Liver (tissue), 9 donors: ENCODE results near the gene LSM6. TPM values are rescaled to one million over a fixed set of nuclear protein-coding genes. Genes with fewer than 3 reads are reported as not detected.

ENCODE experiments used
- DNase-seq: peaks from one replicate; pipeline ENCODE4 v3.0.0-alpha.2; 2017; ENCODE audit warnings: low spot score
- H3K27ac ChIP-seq, 2 donors: one replicate each; pipeline ENCODE4 v1.7.0; 2013; ENCODE audit warnings: inconsistent platforms in 2 of 2, low read length in 2 of 2, control low read depth in 1 of 2, low read depth in 1 of 2, mild to moderate bottlenecking in 1 of 2
- H3K27me3 ChIP-seq, 4 donors: one replicate each; pipeline versions ENCODE4 v1.6.1 to v1.7.0; 2013; ENCODE audit warnings: low read length in 3 of 4, inconsistent platforms in 1 of 4, mild to moderate bottlenecking in 1 of 4, moderate library complexity in 1 of 4; ENCODE audit not compliant: control insufficient read depth in 4 of 4, insufficient read depth in 4 of 4
- H3K36me3 ChIP-seq, 4 donors: one replicate each; pipeline versions ENCODE4 v1.6.1 to v1.7.0; 2013; ENCODE audit warnings: low read length in 3 of 4, mild to moderate bottlenecking in 3 of 4, low read depth in 1 of 4, moderate library complexity in 1 of 4; ENCODE audit not compliant: control insufficient read depth in 4 of 4, insufficient read depth in 3 of 4
- H3K4me1 ChIP-seq, 4 donors: one replicate each; pipeline versions ENCODE4 v1.6.1 to v1.7.0; 2013; ENCODE audit warnings: low read length in 3 of 4, mild to moderate bottlenecking in 3 of 4, moderate library complexity in 1 of 4; ENCODE audit not compliant: control insufficient read depth in 4 of 4, insufficient read depth in 4 of 4
- H3K4me3 ChIP-seq, 3 donors: one replicate each; pipeline versions ENCODE4 v1.6.1 to v1.7.0; 2013; ENCODE audit warnings: low read length in 3 of 3, control low read depth in 1 of 3, low read depth in 1 of 3, mild to moderate bottlenecking in 1 of 3
- H3K9ac ChIP-seq, 2 donors: one replicate each; pipeline ENCODE4 v1.7.0; 2013; ENCODE audit warnings: low read length in 2 of 2, mild to moderate bottlenecking in 2 of 2, moderate library complexity in 2 of 2, control low read depth in 1 of 2, low read depth in 1 of 2
- H3K9me3 ChIP-seq, 4 donors: one replicate each; pipeline versions ENCODE4 v1.6.1 to v1.7.0; 2013; ENCODE audit warnings: low read length in 3 of 4; ENCODE audit not compliant: control insufficient read depth in 4 of 4
- EGR1 ChIP-seq, 2 donors: IDR thresholded peaks; 2 replicates each; pipeline ENCODE4 v1.6.1; 2016 to 2018; ENCODE audit warnings: antibody characterized with exemption in 2 of 2, low read depth in 2 of 2
- FOXA1 ChIP-seq: IDR thresholded peaks from 2 replicates; pipeline ENCODE4 v1.6.1; 2016; ENCODE audit warnings: antibody characterized with exemption
- FOXA2 ChIP-seq: IDR thresholded peaks from 2 replicates; pipeline ENCODE4 v1.6.1; 2016; ENCODE audit warnings: antibody characterized with exemption
- GABPA ChIP-seq, 2 donors: IDR thresholded peaks in 1 of 2; conservative IDR thresholded peaks in 1 of 2; 2 replicates each; pipeline ENCODE4 v1.6.1; 2016; ENCODE audit warnings: antibody characterized with exemption in 2 of 2, mild to moderate bottlenecking in 1 of 2, moderate library complexity in 1 of 2
- HNF4A ChIP-seq, 2 donors: conservative IDR thresholded peaks; 2 replicates each; pipeline ENCODE4 v1.6.1; 2016; ENCODE audit warnings: antibody characterized with exemption in 2 of 2, mild to moderate bottlenecking in 2 of 2
- HNF4G ChIP-seq: IDR thresholded peaks from 2 replicates; pipeline ENCODE4 v1.6.1; 2016; ENCODE audit warnings: antibody characterized with exemption
- JUND ChIP-seq, 2 donors: IDR thresholded peaks; 2 replicates each; pipeline ENCODE4 v1.6.1; 2016; ENCODE audit warnings: antibody characterized with exemption in 2 of 2
- NR2F2 ChIP-seq: IDR thresholded peaks from 2 replicates; pipeline ENCODE4 v1.6.1; 2016; ENCODE audit warnings: antibody characterized with exemption
- RAD21 ChIP-seq, 2 donors: IDR thresholded peaks; 2 replicates each; pipeline ENCODE4 v1.6.1; 2016; ENCODE audit warnings: antibody characterized with exemption in 2 of 2, mild to moderate bottlenecking in 2 of 2
- REST ChIP-seq: IDR thresholded peaks from 2 replicates; pipeline ENCODE4 v1.6.1; 2016; ENCODE audit warnings: antibody characterized with exemption, mild to moderate bottlenecking
- RXRA ChIP-seq, 2 donors: IDR thresholded peaks; 2 replicates each; pipeline ENCODE4 v1.6.1; 2017 to 2018; ENCODE audit warnings: antibody characterized with exemption in 2 of 2, mild to moderate bottlenecking in 1 of 2
- SP1 ChIP-seq: IDR thresholded peaks from 2 replicates; pipeline ENCODE4 v1.6.1; 2018; ENCODE audit warnings: antibody characterized with exemption, mild to moderate bottlenecking
- TAF1 ChIP-seq: conservative IDR thresholded peaks from 2 replicates; pipeline ENCODE4 v1.6.1; 2016; ENCODE audit warnings: antibody characterized with exemption, mild to moderate bottlenecking
- YY1 ChIP-seq: IDR thresholded peaks from 2 replicates; pipeline ENCODE4 v1.6.1; 2016; ENCODE audit warnings: antibody characterized with exemption, mild to moderate bottlenecking
- ZBTB33 ChIP-seq: IDR thresholded peaks from 2 replicates; pipeline ENCODE4 v1.6.1; 2016; ENCODE audit warnings: antibody characterized with exemption
- WGBS: extraction: QIAGEN DNeasy Blood & Tissue Kit; methylation state at CpG from one replicate; pipeline ENCODE4 v1.1.7; 2013; 5-methylcytosine and 5-hydroxymethylcytosine counted together
- polyA plus RNA-seq, 2 donors: library from polyadenylated mRNA; stranded (reverse) in 1 of 2; unstranded in 1 of 2; fragments of 200-250 nt in 1 of 2; fragments of >200 nt in 1 of 2; fragmentation: Nextera tagmentation in 1 of 2; extraction: Ambion mirVana in 1 of 2; gene quantifications; one replicate each; pipeline versions ENCODE4 v1.2.1 to v1.2.3, GENCODE V29; 2013 to 2015
- total RNA-seq, 2 donors: library from RNA; depleted of rRNA; stranded (reverse); fragments of >200 nt; gene quantifications; one replicate each; pipeline ENCODE4 v1.2.3, GENCODE V29; 2014
- TF ChIP-seq, protein P1 (sequence below): IDR thresholded peaks from 2 replicates; pipeline ENCODE4 v1.6.1; 2016; ENCODE audit warnings: antibody characterized with exemption
- TF ChIP-seq, protein P2 (sequence below): IDR thresholded peaks from 2 replicates; pipeline ENCODE4 v1.6.1; 2016; ENCODE audit warnings: antibody characterized with exemption
- TF ChIP-seq, protein P3 (sequence below): fragments of 150-350 bp; IDR thresholded peaks from 2 replicates; pipeline ENCODE4 v1.5.1; 2017; ENCODE audit warnings: improper control_type of control experiment, low read depth, low read length; ENCODE audit not compliant: missing input control
- donor health status: healthy.
- donor health status: healthy.
- donor health status: healthy.
- donor health status: healthy.
- donor health status: healthy.

The LSM6 gene
- total and polyA plus RNA-seq, 4 donors = 14.7 to 26.9 (median 24.2) TPM

DNA sequence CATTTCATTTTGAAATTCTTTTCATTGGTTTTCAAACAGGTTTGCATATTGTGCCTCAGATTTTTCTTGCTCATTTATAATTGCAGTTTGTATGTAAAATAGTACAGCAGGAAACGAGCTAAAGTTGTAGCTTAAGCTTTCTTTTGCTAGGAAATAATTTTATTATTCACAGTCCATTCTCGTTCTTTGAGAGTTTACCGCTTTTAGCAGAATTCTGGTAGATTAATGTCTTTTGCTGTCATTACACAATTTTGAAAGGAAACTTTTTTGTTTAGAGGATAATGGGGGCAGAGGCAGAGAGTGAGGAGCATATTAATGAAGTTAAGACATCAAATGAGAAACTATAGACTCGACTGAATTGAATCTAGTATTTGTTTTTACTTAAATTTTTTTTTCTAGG is 10.5 kb downstream of the LSM6 start:
- no peak overlapping the region for H3K4me3 ChIP-seq
- WGBS = 95% methylated on average over 4 of the region's 4 CpGs
- no peak overlapping the region for H3K9ac ChIP-seq
- TF ChIP-seq RAD21 (IDR thresholded peaks at IDR 0.05) = no peak
- no peak for TF ChIP-seq ZBTB33
- TF ChIP-seq, protein P1, sequence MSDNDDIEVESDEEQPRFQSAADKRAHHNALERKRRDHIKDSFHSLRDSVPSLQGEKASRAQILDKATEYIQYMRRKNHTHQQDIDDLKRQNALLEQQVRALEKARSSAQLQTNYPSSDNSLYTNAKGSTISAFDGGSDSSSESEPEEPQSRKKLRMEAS = no peak
- TF ChIP-seq HNF4G = no peak
- no peak for TF ChIP-seq RXRA (IDR thresholded peaks at IDR 0.05)
- TF ChIP-seq SP1 = no peak
- no peak for TF ChIP-seq FOXA2
- TF ChIP-seq REST = no peak
- TF ChIP-seq YY1 = no peak
- TF ChIP-seq JUND (IDR thresholded peaks at IDR 0.05) = no peak
- no peak for TF ChIP-seq TAF1
- no peak for TF ChIP-seq EGR1 (IDR thresholded peaks at IDR 0.05; ENCODE audit: low read depth in 2 of 2)
- TF ChIP-seq NR2F2 = no peak
- TF ChIP-seq, protein P2, sequence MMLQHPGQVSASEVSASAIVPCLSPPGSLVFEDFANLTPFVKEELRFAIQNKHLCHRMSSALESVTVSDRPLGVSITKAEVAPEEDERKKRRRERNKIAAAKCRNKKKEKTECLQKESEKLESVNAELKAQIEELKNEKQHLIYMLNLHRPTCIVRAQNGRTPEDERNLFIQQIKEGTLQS = no peak
- TF ChIP-seq, protein P3, sequence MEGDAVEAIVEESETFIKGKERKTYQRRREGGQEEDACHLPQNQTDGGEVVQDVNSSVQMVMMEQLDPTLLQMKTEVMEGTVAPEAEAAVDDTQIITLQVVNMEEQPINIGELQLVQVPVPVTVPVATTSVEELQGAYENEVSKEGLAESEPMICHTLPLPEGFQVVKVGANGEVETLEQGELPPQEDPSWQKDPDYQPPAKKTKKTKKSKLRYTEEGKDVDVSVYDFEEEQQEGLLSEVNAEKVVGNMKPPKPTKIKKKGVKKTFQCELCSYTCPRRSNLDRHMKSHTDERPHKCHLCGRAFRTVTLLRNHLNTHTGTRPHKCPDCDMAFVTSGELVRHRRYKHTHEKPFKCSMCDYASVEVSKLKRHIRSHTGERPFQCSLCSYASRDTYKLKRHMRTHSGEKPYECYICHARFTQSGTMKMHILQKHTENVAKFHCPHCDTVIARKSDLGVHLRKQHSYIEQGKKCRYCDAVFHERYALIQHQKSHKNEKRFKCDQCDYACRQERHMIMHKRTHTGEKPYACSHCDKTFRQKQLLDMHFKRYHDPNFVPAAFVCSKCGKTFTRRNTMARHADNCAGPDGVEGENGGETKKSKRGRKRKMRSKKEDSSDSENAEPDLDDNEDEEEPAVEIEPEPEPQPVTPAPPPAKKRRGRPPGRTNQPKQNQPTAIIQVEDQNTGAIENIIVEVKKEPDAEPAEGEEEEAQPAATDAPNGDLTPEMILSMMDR = no peak
- no peak for TF ChIP-seq FOXA1
- TF ChIP-seq GABPA (IDR thresholded peaks at IDR 0.05 in 1 of 2, conservative IDR thresholded peaks at IDR 0.05 in 1 of 2) = no peak
- no peak for TF ChIP-seq HNF4A (conservative IDR thresholded peaks at IDR 0.05)
- no peak for DNase-seq
- H3K27ac ChIP-seq = no peak overlapping the region
- no peaks in the 10 kb centered on the region for H3K9me3 ChIP-seq
- no peaks in the 10 kb centered on the region for H3K4me1 ChIP-seq
- no peaks in the 10 kb centered on the region for H3K27me3 ChIP-seq
- H3K36me3 ChIP-seq = peaks cover 0 to 33% (median 32%) of the 10 kb centered on the region in 4 donors
